Measurements from ENCODE around the gene PLCB1. TPM values are rescaled to one million over a fixed set of nuclear protein-coding genes. Genes with fewer than 3 reads are reported as not detected.

The PLCB1 gene
- total RNA-seq, 1 experiment from 2014 or later, result 3.5 TPM

- DNase-seq (ENCODE audit: low spot score), result no peak
Measured at GRCh38 chr20:8865636-8866035, 733.6 kb downstream of the PLCB1 start.

- DNase-seq (ENCODE audit: low spot score), result no peak
Measured at GRCh38 chr20:8867038-8867740, 735.1 kb downstream of the PLCB1 start.

DNA sequence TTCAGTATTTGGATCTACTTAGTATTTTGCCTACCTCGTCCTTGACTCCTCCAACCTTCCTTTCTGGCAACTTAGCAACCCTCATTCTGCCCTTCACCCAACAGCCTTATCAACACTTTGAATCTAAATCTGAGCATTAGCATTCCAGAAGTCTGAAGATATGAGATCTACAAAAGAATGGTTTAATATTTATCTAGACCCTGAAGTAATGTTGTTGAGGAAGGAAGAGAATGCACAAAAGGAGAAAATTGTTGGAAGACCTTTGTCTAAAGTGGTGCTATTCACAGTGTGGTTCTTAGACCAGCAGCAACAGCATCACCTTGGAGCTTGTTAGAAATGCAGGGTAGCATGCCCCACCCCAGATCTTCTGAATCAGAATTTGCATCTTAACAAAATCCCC is 738.6 kb downstream of the PLCB1 start:
- no peak for DNase-seq (ENCODE audit: low spot score)

DNA sequence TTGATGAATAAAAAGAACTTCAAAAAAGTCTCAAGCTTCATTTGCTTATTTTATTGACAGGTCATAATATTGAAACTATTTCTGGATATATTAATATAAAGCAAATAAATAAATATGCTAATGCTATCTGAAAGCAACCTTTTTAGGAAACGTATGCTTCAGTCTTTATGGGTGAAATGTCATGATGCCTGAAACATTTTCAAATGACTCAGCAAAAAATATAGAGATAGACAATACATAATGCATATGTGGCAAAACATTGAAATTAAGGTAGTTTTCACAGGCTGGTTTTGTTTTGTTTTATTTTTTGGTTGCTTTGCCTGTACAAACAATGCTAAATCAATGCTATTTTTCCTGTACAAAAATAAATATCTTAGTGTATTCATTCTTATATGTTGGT is 742.4 kb downstream of the PLCB1 start:
- DNase-seq (ENCODE audit: low spot score), result no peak

- no peak for DNase-seq (ENCODE audit: low spot score)
Measured at GRCh38 chr20:8875586-8875985, 743.5 kb downstream of the PLCB1 start.

DNA sequence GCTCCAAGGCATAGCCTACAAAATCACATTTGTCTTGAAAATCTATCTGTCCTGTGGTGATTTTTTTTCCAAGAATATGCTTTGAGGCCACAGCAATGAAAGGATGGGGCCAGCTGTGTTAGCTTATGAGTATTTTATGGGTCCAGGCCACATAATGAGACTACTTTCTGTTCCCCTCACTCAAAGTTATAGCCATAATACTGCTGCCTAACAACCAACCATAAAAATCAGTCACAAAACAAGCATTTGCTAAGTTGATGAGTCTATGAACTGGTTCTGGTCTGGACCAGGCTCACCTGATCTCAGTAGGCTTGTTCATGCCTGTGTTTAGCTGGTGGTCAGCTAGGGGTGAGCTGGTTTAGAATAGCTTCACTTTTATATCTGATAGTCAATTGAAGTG is 744.3 kb downstream of the PLCB1 start:
- no peak for DNase-seq (ENCODE audit: low spot score)

DNA sequence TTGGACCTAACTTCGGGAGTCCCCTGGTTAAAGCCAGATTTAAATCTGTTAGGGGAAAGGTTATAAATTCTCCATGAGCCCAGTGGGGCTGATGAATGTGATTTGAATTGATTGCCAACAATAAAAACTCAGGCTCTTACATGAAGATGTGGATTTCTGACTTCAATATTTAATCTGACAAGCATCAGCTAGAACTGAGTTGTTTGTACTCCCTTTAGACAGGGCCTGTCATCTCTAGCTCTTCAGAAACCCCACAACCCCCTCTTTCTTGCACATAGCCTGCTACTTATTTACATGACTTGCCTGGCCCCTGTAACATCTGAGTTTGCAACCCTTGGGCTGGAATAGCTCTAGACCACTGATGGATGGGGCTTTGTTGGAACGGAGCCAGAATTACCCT is 745.2 kb downstream of the PLCB1 start:
- DNase-seq (ENCODE audit: low spot score), result no peak

DNA sequence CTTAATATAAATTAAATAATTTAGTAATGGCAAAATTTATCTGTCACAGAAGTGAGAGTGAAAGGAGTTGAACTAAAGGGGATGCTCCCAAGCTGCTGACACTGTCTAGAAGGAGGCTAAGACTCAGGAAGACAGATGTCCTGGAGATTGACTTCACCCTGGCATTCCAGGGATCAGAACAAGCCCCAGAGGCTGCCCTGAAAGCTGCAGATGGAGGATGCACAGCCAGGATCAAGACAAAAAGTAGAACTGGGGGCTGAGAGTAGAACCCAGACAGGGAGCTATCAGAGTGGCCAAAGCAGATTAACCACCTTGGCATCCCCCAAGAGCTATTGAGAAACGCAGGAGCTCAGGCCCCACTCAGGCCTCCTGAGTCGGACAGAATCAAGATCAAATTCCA is 747.6 kb downstream of the PLCB1 start:
- no peak for DNase-seq (ENCODE audit: low spot score)

DNA sequence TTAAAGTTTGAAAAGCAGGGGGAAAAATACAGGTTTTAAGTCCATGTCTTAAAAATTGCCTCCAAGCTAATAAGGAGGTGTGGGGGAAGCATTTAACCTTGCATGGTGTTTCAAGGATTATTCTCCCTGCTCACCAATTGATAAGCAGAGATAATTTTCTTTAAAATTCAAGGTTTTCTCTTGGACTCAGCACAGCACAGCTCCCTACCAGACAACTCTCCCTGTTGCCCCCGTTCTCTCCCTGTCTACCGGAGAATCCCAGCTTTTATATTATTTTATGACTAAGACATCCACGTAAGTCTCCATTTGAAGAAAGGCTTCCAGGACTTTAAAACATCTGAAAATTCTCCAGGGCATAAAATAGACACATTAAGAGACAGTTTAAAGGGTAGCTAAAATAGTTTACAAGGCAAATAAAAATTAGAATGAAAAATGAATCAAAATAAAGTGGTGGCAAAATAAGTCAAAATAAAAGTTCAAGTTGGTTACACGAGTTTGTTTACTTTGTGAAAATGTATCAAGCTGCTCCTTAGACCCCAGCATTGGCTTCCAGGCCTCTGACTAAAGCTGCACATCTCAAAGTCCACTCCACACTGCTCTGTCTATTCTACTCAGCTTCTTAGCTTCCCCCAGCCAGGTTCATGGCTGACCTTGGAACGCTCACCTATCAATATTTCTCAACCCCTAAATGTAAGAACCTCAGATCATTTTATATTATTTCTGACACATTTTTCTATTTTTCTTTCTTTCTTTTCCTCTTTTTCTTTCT is 748.2 kb downstream of the PLCB1 start:
- DNase-seq (ENCODE audit: low spot score), result no peak

- DNase-seq (ENCODE audit: low spot score), result no peak
Measured at GRCh38 chr20:8891039-8891438, 759.0 kb downstream of the PLCB1 start.

DNA sequence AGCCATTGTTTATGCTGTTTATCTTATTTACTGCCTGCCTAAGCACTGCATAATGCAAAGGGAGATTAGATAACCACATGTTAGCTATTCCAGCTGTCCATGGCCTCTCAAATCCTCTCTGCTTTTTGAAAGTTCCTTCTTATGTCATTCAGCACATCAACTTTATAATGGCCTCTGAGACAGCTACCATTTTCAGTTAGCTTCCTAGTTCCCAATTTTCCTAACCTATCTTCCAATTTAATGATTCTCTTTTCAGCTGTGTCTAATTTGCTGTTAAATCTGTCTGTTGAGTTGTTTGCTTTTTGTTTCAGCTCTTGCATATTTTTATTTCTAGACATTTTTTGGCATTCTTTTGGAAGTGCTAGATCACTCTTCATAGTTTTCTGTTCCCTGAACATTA is 763.4 kb downstream of the PLCB1 start:
- no peak for DNase-seq (ENCODE audit: low spot score)

- no peak for DNase-seq (ENCODE audit: low spot score)
Measured at GRCh38 chr20:8898823-8899222, 766.8 kb downstream of the PLCB1 start.

DNA sequence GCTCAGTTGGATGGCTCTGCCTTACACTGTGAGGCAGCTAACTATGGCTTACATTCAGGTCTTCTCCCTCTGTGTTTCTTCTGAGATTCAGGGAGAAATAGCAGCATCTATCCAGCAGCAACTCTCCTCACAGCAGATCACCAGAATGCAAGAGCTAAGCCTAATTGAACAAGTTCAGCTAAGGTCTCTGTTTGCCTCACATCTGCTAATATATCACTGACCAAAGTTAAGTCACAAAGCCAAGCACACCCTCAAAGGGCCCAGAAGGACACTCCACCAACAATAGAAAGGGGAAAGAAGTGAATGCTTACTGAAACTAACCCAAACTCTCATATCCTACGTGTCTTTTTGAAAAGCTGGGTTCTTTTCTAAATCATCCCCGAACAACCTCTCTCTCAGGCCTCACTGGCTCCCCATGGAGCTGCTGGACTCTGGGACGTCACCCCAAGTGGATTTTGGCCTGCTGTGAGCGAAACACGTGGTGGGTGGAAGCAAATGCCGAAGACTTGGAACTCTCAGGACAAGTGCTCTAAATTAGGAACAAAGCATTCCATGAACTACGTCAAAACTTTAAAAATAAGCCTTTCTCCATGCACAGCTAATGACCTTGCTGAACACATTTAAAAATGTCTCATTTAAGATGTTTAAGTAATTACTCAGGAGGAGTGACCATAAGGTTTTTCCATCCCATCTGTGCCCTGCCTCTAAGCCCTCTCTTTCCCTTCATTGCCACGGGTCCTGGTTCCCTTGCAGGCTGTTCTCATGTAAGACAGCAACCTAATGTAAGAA is 769.4 kb downstream of the PLCB1 start:
- DNase-seq (ENCODE audit: low spot score), result no peak

DNA sequence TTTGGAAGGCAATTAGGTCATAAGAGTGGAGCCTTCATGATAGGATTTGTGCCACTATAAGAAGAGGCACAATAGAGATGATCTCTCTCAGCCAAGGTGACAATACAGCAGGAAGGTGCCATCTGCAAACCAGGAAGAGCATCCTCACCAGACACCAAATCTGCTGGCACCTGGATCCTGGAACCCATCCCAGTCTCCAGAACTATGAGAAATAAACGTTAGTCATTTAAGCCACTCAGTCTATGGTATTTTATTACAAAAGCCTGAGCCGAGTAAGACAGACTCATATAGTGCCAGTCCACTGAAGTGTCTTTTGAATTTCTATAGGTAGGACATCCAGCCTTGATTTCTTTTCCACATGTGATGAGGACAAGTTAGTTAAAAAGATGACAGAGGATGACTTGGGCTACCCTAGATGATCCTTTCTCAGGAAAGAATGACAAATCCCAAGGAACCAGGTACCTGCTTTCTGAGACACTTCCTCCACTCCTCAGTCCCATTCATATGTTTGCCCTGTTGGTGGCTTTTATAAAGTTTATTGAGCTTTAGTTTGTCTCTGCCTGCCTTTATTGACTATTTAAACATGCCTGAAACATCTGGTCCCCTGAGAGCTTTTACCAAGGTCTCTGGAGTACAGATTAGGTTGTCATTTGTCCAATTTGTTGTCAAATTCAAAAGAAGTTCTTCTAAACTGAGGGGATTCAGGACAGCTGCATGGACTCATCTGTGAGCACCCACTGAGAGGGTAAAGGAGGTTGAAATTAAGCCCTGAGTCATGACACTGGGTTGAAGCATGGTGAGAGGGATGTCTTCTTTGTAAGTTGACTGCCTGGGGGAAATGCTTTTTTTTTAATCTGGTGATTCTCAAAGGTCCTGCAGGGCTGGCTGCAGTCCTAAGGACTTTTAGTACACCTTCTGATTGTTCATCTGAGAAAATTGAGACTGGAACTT is 771.9 kb downstream of the PLCB1 start:
- no peak for DNase-seq (ENCODE audit: low spot score)

GRCh38 chr20:8909596-8909995 is 777.5 kb downstream of the PLCB1 start:
- no peak for DNase-seq (ENCODE audit: low spot score)

DNA sequence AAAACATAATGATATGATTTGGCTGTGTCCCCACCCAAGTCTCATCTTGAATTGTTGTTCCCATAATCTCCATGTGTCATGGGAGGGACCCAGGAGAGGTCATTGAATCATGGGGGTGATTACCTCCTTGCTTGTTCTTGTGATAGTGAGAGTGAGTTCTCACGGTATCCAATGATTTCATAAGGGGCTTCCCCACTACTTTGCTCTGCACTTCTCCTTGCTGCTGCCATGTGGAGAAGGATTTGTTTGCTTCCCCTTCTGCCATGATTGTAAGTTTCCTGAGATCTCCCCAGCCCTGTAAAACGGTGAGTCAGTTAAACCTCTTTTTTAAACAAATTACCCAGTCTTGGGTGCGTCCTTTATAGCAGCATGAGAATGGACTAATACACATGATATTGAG is 780.0 kb downstream of the PLCB1 start:
- DNase-seq (ENCODE audit: low spot score), result no peak

- DNase-seq (ENCODE audit: low spot score), result no peak
Measured at GRCh38 chr20:8912731-8913130, 780.7 kb downstream of the PLCB1 start.

GRCh38 chr20:8913456-8913855 is 781.4 kb downstream of the PLCB1 start:
- no peak for DNase-seq (ENCODE audit: low spot score)

- DNase-seq (ENCODE audit: low spot score), result no peak
Measured at GRCh38 chr20:8914421-8914820, 782.4 kb downstream of the PLCB1 start.

DNA sequence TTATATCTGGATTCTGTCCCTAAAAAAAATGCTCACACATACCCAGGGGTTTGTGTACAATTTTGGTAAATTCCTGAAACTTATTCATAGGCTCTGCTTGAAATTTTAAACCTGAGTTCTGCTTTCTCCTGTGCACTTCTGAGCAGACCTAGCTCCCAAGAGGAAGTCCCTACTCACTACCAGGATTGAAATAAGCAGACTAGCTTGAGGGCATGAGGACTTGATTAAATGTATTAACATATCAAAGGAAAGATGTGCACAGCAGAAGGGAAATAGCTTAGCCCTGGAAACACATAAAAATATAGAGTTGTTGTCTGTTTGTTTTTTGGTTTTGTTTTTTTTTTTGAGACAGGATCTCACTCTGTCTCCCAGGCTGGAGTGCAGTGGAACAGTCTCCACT is 785.0 kb downstream of the PLCB1 start:
- no peak for DNase-seq (ENCODE audit: low spot score)

DNA sequence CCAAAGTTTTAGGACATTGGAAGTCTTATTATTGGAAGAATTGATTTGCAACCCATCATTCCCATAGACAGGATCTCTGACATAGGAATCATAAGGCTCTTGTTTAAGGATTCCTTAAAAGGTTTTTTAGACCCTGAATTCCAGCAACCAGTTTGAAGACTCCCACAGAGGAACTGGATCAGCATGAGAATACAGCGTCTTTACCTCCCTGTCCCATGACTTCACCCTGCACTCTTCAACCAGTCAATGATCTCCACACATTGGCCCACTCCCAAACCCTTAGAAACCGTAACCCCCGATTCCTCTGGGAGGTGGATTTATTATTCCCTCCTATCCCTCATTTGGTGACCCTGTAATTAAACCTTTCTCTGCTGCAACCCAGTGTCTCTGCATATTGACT is 786.1 kb downstream of the PLCB1 start:
- no peak for DNase-seq (ENCODE audit: low spot score)

All from HT-29 (cell line).